Breast epithelium (tissue), 4 donors: ENCODE measurements around the gene HNRNPA1L2. TPM values are rescaled to one million over a fixed set of nuclear protein-coding genes. Genes with fewer than 3 reads are reported as not detected.
"Not testable (repeated sequence)": the region's sequence is repeated elsewhere in the genome, so short reads cannot be mapped to it uniquely, and the experiment has no call there.

Source experiments
- DNase-seq, 2 donors: peaks; one replicate each; pipeline ENCODE4 v3.0.0-alpha.2; 2019; ENCODE audit warnings: low spot score in 2 of 2
- H3K27ac ChIP-seq, 2 donors: fragments of 200-600 bp; sonication (generic) in 1 of 2; one replicate each; pipeline ENCODE4 v1.5.1; 2016 to 2019; ENCODE audit warnings: mild to moderate bottlenecking in 1 of 2
- H3K27me3 ChIP-seq, 2 donors: fragments of 200-600 bp; sonication (generic) in 1 of 2; one replicate each; pipeline versions ENCODE4 v1.5.1 to v1.6.0; 2017 to 2019; ENCODE audit warnings: control low read depth in 1 of 2, mild to moderate bottlenecking in 1 of 2
- H3K36me3 ChIP-seq: fragments of 200-600 bp; one replicate; pipeline ENCODE4 v1.5.1; 2019
- H3K4me1 ChIP-seq, 2 donors: fragments of 200-600 bp; sonication (generic); one replicate each; pipeline ENCODE4 v1.5.1; 2016 to 2019; ENCODE audit warnings: control low read depth in 1 of 2
- H3K4me3 ChIP-seq, 3 donors: fragments of 200-600 bp; sonication (generic); 1 replicate in 2 of 3; 2 replicates in 1 of 3; pipeline ENCODE4 v1.5.1; 2016 to 2019; ENCODE audit warnings: mild to moderate bottlenecking in 3 of 3, moderate library complexity in 2 of 3
- H3K9me3 ChIP-seq, 2 donors: fragments of 200-600 bp; sonication (generic) in 1 of 2; one replicate each; pipeline ENCODE4 v1.5.1; 2016 to 2019; ENCODE audit warnings: control low read depth in 1 of 2
- POLR2A ChIP-seq: fragments of 450-650 bp; IDR thresholded peaks from one replicate; pipeline ENCODE4 v1.6.1; 2016; ENCODE audit warnings: antibody characterized with exemption, mild to moderate bottlenecking, moderate library complexity
- POLR2AphosphoS5 ChIP-seq, 3 donors: sonication (generic); formaldehyde crosslinking; IDR thresholded peaks; one replicate each; pipeline ENCODE4 v1.6.1; 2017; ENCODE audit warnings: antibody characterized with exemption in 3 of 3
- intact Hi-C: fragments of 100-400 bp; cut with DNase I; formaldehyde crosslinking; loops from one replicate; pipeline ENCODE4 v1.15.1; 2023; ENCODE audit warnings: low total_unique reads
- total RNA-seq, 3 donors: library from RNA; depleted of rRNA; stranded (reverse); fragments of >200 nt; gene quantifications; one replicate each; pipeline ENCODE4 v1.1.0, GENCODE V29; 2016
- TF ChIP-seq, protein P1 (sequence below), 3 donors: fragments of 450-650 bp; IDR thresholded peaks; one replicate each; pipeline ENCODE4 v1.5.1; 2016 to 2017; ENCODE audit warnings: antibody characterized with exemption in 3 of 3, mild to moderate bottlenecking in 3 of 3, moderate library complexity in 3 of 3

Gene HNRNPA1L2
- total RNA-seq, 3 donors from 2014 or later, result 2.4 to 5.7 (median 4.9) TPM

DNA sequence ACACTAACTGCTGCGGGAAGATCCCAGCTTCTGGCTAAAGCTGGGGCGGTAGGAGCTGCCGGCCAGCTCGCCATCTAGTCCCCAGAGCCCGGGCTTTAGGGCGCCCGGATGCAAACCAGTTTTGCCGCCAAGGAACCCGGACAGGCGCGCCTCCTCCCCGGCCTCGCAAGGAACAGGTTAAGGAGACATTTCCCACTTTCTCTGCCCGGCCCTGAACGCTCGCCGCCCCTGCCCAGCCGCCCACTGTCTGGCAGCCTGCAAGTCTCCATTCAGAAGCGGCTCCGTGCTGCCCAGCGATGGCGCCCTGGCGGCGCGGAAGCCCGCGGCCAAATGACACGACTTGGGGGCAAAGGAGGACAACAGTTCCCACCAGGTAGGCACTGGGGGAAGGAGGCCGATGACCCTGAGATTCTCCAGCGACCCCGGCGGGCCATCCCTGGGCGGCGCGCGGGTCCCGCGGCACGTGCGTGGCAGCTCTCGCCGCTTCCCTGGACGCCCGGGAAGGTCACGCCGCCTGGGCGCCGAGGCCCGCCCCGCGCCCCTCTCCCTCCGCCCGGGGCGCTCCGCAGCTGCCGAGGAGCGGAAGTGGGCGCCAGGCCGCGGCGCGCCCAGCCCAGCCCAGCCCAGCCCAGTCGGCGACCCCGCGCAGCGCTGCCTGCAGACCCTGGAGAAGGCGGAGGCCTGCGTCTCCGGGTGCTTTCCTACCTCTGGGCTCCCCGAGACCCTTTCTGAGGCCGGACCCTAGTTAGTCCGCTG is 42.2 kb upstream of the HNRNPA1L2 start:
- Histone ChIP-seq H3K36me3 (no peaks in the 10 kb centered on the region), H3K9me3 (no peaks in the 10 kb centered on the region), H3K27ac (peak overlapping the region; percentile 74 to 94), H3K4me1 (no peaks in the 10 kb centered on the region), H3K4me3 (peak overlapping the region; percentile 59 to 86 (median 60)), H3K27me3 (no peaks in the 10 kb centered on the region)
- intact Hi-C loops, result no loop called here
- TF ChIP-seq, protein P1, sequence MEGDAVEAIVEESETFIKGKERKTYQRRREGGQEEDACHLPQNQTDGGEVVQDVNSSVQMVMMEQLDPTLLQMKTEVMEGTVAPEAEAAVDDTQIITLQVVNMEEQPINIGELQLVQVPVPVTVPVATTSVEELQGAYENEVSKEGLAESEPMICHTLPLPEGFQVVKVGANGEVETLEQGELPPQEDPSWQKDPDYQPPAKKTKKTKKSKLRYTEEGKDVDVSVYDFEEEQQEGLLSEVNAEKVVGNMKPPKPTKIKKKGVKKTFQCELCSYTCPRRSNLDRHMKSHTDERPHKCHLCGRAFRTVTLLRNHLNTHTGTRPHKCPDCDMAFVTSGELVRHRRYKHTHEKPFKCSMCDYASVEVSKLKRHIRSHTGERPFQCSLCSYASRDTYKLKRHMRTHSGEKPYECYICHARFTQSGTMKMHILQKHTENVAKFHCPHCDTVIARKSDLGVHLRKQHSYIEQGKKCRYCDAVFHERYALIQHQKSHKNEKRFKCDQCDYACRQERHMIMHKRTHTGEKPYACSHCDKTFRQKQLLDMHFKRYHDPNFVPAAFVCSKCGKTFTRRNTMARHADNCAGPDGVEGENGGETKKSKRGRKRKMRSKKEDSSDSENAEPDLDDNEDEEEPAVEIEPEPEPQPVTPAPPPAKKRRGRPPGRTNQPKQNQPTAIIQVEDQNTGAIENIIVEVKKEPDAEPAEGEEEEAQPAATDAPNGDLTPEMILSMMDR (IDR thresholded peaks at IDR 0.05), result no peak
- no peak for DNase-seq

- Histone ChIP-seq H3K9me3 (no peaks in the 10 kb centered on the region), H3K36me3 (no peaks in the 10 kb centered on the region), H3K27ac (peak overlapping the region; percentile 74 to 94), H3K4me3 (peak overlapping the region; percentile 59 to 86 (median 60)), H3K4me1 (no peaks in the 10 kb centered on the region), H3K27me3 (no peaks in the 10 kb centered on the region)
- intact Hi-C loops, result no loop called here
- no peak for TF ChIP-seq POLR2A
- TF ChIP-seq POLR2AphosphoS5 (IDR thresholded peaks at IDR 0.05), result no peak
- TF ChIP-seq, protein P1 (IDR thresholded peaks at IDR 0.05), result no peak
- DNase-seq, result no peak
Measured at GRCh38 chr13:52600666-52601065, 41.6 kb upstream of the HNRNPA1L2 start.

GRCh38 chr13:52603316-52603715 is 38.9 kb upstream of the HNRNPA1L2 start:
- intact Hi-C loops, H3K4me3 ChIP-seq, H3K4me1 ChIP-seq, H3K27me3 ChIP-seq, H3K36me3 ChIP-seq, H3K27ac ChIP-seq, H3K9me3 ChIP-seq, DNase-seq: not testable (repeated sequence)

- H3K27me3 ChIP-seq, H3K27ac ChIP-seq, DNase-seq, H3K4me3 ChIP-seq, H3K4me1 ChIP-seq, H3K9me3 ChIP-seq, H3K36me3 ChIP-seq, intact Hi-C loops: not testable (repeated sequence)
Measured at GRCh38 chr13:52606126-52606525, 36.1 kb upstream of the HNRNPA1L2 start.

DNA sequence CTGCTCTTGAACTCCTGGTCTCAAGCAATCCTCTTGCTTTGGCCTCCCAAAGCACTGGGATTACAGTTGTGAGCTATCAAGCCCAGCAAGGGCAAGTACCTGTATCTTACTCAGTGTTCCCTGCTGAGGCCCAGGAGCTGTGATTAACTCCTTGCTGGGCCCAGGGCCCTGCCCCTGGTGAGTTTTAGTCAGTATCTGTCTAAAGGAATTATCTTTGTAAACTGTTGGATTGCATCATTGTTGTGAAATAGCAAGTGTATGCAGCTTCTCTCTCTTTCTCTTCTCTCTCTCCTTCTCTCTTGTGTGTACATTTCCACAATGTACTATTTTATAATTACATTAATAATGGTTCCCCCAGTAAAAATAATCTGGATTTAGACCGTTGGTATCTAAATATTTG is 35.4 kb upstream of the HNRNPA1L2 start:
- H3K27ac ChIP-seq, DNase-seq, H3K27me3 ChIP-seq, H3K9me3 ChIP-seq, H3K4me3 ChIP-seq, H3K36me3 ChIP-seq, H3K4me1 ChIP-seq, intact Hi-C loops: not testable (repeated sequence)

DNA sequence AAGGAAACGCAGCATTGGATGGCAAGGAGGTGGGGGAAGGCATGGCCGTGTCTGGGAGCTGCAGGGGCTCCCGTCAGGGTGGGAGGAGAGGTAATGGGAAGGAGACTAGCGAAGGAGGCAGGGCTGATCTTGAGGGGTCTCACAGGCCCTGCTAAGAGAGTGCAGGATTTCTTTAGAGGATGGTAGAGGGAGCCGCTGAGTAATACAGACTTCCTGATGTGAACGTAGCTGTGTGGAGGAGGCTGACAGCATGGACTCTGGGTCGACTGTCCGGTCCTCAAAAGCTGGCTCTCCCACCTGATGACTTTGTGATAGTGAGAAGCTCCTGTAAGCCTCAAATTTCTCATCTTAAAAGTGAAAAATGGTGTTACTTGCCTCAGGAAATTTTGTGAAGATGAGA is 34.0 kb upstream of the HNRNPA1L2 start:
- H3K4me3 ChIP-seq, H3K27me3 ChIP-seq, H3K9me3 ChIP-seq, H3K36me3 ChIP-seq, DNase-seq, H3K4me1 ChIP-seq, intact Hi-C loops, H3K27ac ChIP-seq: not testable (repeated sequence)

DNA sequence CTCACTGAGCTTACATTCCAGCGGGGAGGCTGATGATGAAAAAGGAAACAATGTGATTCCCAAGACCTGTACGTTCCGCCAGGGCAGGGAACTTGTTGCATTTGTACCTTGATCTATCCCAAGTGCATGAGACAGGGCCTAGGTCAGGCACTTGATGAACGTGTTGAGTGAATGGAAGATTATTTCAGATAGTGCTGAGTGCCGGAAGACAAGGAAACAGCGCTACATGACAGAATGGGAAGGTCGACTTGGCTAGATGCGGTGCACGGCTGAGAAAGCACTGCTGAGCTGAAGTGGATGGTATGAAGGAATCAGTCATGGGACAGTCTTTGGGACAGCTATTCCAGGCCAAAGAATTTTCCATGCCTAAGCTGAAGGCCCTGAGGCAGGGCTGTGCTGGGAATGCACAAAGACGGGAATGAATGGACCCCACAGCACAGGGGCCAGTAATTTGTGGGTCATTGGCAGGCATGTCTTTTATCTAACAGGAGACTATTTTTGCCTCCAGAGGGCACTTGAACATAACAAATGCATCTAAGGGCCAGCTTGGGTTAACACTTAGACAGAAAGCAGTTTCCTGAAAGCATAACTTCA is 33.1 kb upstream of the HNRNPA1L2 start:
- not testable (repeated sequence) for H3K4me3 ChIP-seq, H3K27me3 ChIP-seq
- TF ChIP-seq, protein P1 (IDR thresholded peaks at IDR 0.05), result peak in 2 of 3 donors; percentile 22 to 30

GRCh38 chr13:52610158-52610557 is 32.1 kb upstream of the HNRNPA1L2 start:
- H3K27me3 ChIP-seq, H3K4me1 ChIP-seq, DNase-seq, H3K36me3 ChIP-seq, intact Hi-C loops, H3K9me3 ChIP-seq, H3K27ac ChIP-seq, H3K4me3 ChIP-seq: not testable (repeated sequence)

More for the DNA sequence above, 33.1 kb upstream of the HNRNPA1L2 start:
- H3K9me3 ChIP-seq, intact Hi-C loops, H3K4me1 ChIP-seq, H3K36me3 ChIP-seq, DNase-seq, H3K27ac ChIP-seq: not testable (repeated sequence)
